Erythroblast (primary cell): Measurements from ENCODE around the gene CBLL2.

Source experiments
- GATA1 ChIP-seq: IDR thresholded peaks from 2 replicates; pipeline ENCODE4 v1.6.1; 2011; ENCODE audit warnings: low read depth, mild to moderate bottlenecking, control low read depth, low read length, moderate library complexity
- POLR2A ChIP-seq: IDR thresholded peaks from 2 replicates; pipeline ENCODE4 v1.6.1; 2011; ENCODE audit warnings: mild to moderate bottlenecking, low read length

- TF ChIP-seq POLR2A (no peak), GATA1 (no peak)
Observed at GRCh38 chrX:22278375-22278774, 5.7 kb downstream of the CBLL2 start.
